ENCODE data around the gene TSPAN14.
A peak's percentile ranks its signal among the peaks of the same experiment; 100 is the strongest.

The TSPAN14 gene

GRCh38 chr10:80465451-80465835 lies 11.3 kb downstream of the TSPAN14 start:
- DNase-seq (ENCODE audit: insufficient read length, low spot score) (no peak), FAIRE-seq (no peak)
- TF ChIP-seq POLR2A (IDR thresholded peaks at IDR 0.05; ENCODE audit: low read depth, low read length) = no peak
- TF ChIP-seq POU2F2 (IDR thresholded peaks at IDR 0.05; ENCODE audit: low read depth, low read length) = no peak
- no peak for TF ChIP-seq POLR2AphosphoS5 (IDR thresholded peaks at IDR 0.05; ENCODE audit: low read depth, low read length)
- TF ChIP-seq SPI1 (IDR thresholded peaks at IDR 0.05; ENCODE audit: low read depth, low read length) = no peak
- no peak for TF ChIP-seq PAX5 (IDR thresholded peaks at IDR 0.05; ENCODE audit: insufficient read depth, low read length, severe bottlenecking)
- no peak for TF ChIP-seq TAF1 (IDR thresholded peaks at IDR 0.05; ENCODE audit: low read depth, low read length)

- no peak for DNase-seq (ENCODE audit: insufficient read length, low spot score)
- TF ChIP-seq POLR2AphosphoS5 (IDR thresholded peaks at IDR 0.05; ENCODE audit: low read depth, low read length) = no peak
- no peak for TF ChIP-seq PAX5 (IDR thresholded peaks at IDR 0.05; ENCODE audit: insufficient read depth, low read length, severe bottlenecking)
- TF ChIP-seq POU2F2 (IDR thresholded peaks at IDR 0.05; ENCODE audit: low read depth, low read length) = no peak
- TF ChIP-seq TAF1 (IDR thresholded peaks at IDR 0.05; ENCODE audit: low read depth, low read length) = no peak
- TF ChIP-seq POLR2A (IDR thresholded peaks at IDR 0.05; ENCODE audit: low read depth, low read length) = no peak
- no peak for TF ChIP-seq SPI1 (IDR thresholded peaks at IDR 0.05; ENCODE audit: low read depth, low read length)
- no peak for FAIRE-seq
These were observed 11.9 kb downstream of the TSPAN14 start for GRCh38 chr10:80465839-80466590.

GRCh38 chr10:80466724-80467326 lies 12.7 kb downstream of the TSPAN14 start:
- TF ChIP-seq POU2F2 (IDR thresholded peaks at IDR 0.05; ENCODE audit: low read depth, low read length) (no peak), POLR2A (IDR thresholded peaks at IDR 0.05; ENCODE audit: low read depth, low read length) (no peak), SPI1 (IDR thresholded peaks at IDR 0.05; ENCODE audit: low read depth, low read length) (no peak), PAX5 (IDR thresholded peaks at IDR 0.05; ENCODE audit: insufficient read depth, low read length, severe bottlenecking) (no peak), TAF1 (IDR thresholded peaks at IDR 0.05; ENCODE audit: low read depth, low read length) (no peak), POLR2AphosphoS5 (IDR thresholded peaks at IDR 0.05; ENCODE audit: low read depth, low read length) (no peak)
- no peak for DNase-seq (ENCODE audit: insufficient read length, low spot score)
- FAIRE-seq = no peak

- TF ChIP-seq SPI1 (IDR thresholded peaks at IDR 0.05; ENCODE audit: low read depth, low read length) (0 out of 2 replicates have a peak, but pooled peaks have one; percentile 2), POLR2AphosphoS5 (IDR thresholded peaks at IDR 0.05; ENCODE audit: low read depth, low read length) (no peak)
- FAIRE-seq (no peak), DNase-seq (ENCODE audit: insufficient read length, low spot score) (no peak)
These were observed 13.9 kb downstream of the TSPAN14 start for GRCh38 chr10:80468002-80468401.

GRCh38 chr10:80468806-80469421 lies 14.8 kb downstream of the TSPAN14 start:
- TF ChIP-seq POLR2A (IDR thresholded peaks at IDR 0.05; ENCODE audit: low read depth, low read length) (no peak), POLR2AphosphoS5 (IDR thresholded peaks at IDR 0.05; ENCODE audit: low read depth, low read length) (no peak), PAX5 (IDR thresholded peaks at IDR 0.05; ENCODE audit: insufficient read depth, low read length, severe bottlenecking) (no peak), POU2F2 (IDR thresholded peaks at IDR 0.05; ENCODE audit: low read depth, low read length) (no peak), SPI1 (IDR thresholded peaks at IDR 0.05; ENCODE audit: low read depth, low read length) (no peak), TAF1 (IDR thresholded peaks at IDR 0.05; ENCODE audit: low read depth, low read length) (no peak)
- no peak for DNase-seq (ENCODE audit: insufficient read length, low spot score)
- no peak for FAIRE-seq

GRCh38 chr10:80470266-80470665 lies 16.2 kb downstream of the TSPAN14 start:
- no peak for FAIRE-seq
- DNase-seq (ENCODE audit: insufficient read length, low spot score) = no peak
- TF ChIP-seq POU2F2 (IDR thresholded peaks at IDR 0.05; ENCODE audit: low read depth, low read length) (no peak), SPI1 (IDR thresholded peaks at IDR 0.05; ENCODE audit: low read depth, low read length) (no peak), PAX5 (IDR thresholded peaks at IDR 0.05; ENCODE audit: insufficient read depth, low read length, severe bottlenecking) (no peak), TAF1 (IDR thresholded peaks at IDR 0.05; ENCODE audit: low read depth, low read length) (no peak), POLR2AphosphoS5 (IDR thresholded peaks at IDR 0.05; ENCODE audit: low read depth, low read length) (no peak), POLR2A (IDR thresholded peaks at IDR 0.05; ENCODE audit: low read depth, low read length) (no peak)

- DNase-seq (ENCODE audit: insufficient read length, low spot score) (no peak), FAIRE-seq (peak; percentile 78)
- no peak for TF ChIP-seq SPI1 (IDR thresholded peaks at IDR 0.05; ENCODE audit: low read depth, low read length)
These were observed 16.9 kb downstream of the TSPAN14 start for GRCh38 chr10:80471001-80471400.

- DNase-seq (ENCODE audit: insufficient read length, low spot score) = no peak
- FAIRE-seq = peak; percentile 95
- TF ChIP-seq PAX5 (IDR thresholded peaks at IDR 0.05; ENCODE audit: insufficient read depth, low read length, severe bottlenecking) (peak; percentile 32), POLR2AphosphoS5 (IDR thresholded peaks at IDR 0.05; ENCODE audit: low read depth, low read length) (no peak), SPI1 (IDR thresholded peaks at IDR 0.05; ENCODE audit: low read depth, low read length) (no peak), POU2F2 (IDR thresholded peaks at IDR 0.05; ENCODE audit: low read depth, low read length) (no peak)
These were observed 17.7 kb downstream of the TSPAN14 start for GRCh38 chr10:80471715-80472233.

- peak; percentile 57 for TF ChIP-seq SPI1 (IDR thresholded peaks at IDR 0.05; ENCODE audit: low read depth, low read length)
- peak; percentile 93 for TF ChIP-seq POU2F2 (IDR thresholded peaks at IDR 0.05; ENCODE audit: low read depth, low read length)
- 0 out of 2 replicates have a peak, but pooled peaks have one; percentile 24 for TF ChIP-seq POLR2A (IDR thresholded peaks at IDR 0.05; ENCODE audit: low read depth, low read length)
- TF ChIP-seq PAX5 (IDR thresholded peaks at IDR 0.05; ENCODE audit: insufficient read depth, low read length, severe bottlenecking) = no peak
- DNase-seq (ENCODE audit: insufficient read length, low spot score) (peak; percentile 38), FAIRE-seq (no peak)
These were observed 18.4 kb downstream of the TSPAN14 start for GRCh38 chr10:80472234-80473095.
